Astrocyte (in vitro differentiated cells and primary cell): ENCODE measurements around the gene CNNM2. TPM values are rescaled to one million over a fixed set of nuclear protein-coding genes. Genes with fewer than 3 reads are reported as not detected.

Experiments used
- DNase-seq: peaks from one replicate; pipeline ENCODE4 v3.0.0-alpha.2; 2010; ENCODE audit warnings: low read depth
- FAIRE-seq: peaks from 2 replicates; lab custom pipeline; 2011; peaks lifted over from hg19 to GRCh38; lab: Jason Lieb, UNC
- H2AFZ ChIP-seq: 2 replicates; pipeline ENCODE4 v1.6.0; 2012; ENCODE audit warnings: low read depth, low read length, inconsistent platforms
- H3K27ac ChIP-seq: 2 replicates; pipeline ENCODE4 v1.5.1; 2011; ENCODE audit warnings: low read depth, low read length, inconsistent platforms
- H3K27me3 ChIP-seq: 2 replicates; pipeline ENCODE4 v1.6.0; 2011; ENCODE audit warnings: low read length, inconsistent platforms; ENCODE audit not compliant: insufficient read depth
- H3K36me3 ChIP-seq: 2 replicates; pipeline ENCODE4 v1.5.1; 2011; ENCODE audit warnings: low read length, inconsistent platforms; ENCODE audit not compliant: insufficient read depth
- H3K4me1 ChIP-seq: 2 replicates; pipeline ENCODE4 v1.5.1; 2011; ENCODE audit warnings: low read length, inconsistent platforms; ENCODE audit not compliant: insufficient read depth
- H3K4me2 ChIP-seq: 2 replicates; pipeline ENCODE4 v1.6.0; 2012; ENCODE audit warnings: low read length, inconsistent platforms
- H3K4me3 ChIP-seq: 2 replicates; pipeline ENCODE4 v1.5.1; 2011; ENCODE audit warnings: low read depth, mild to moderate bottlenecking, low read length, inconsistent platforms; ENCODE audit not compliant: insufficient read depth
- H3K79me2 ChIP-seq: 2 replicates; pipeline ENCODE4 v1.6.0; 2012; ENCODE audit warnings: mild to moderate bottlenecking, low read length, inconsistent platforms; ENCODE audit not compliant: insufficient read depth
- H3K9ac ChIP-seq: 2 replicates; pipeline ENCODE4 v1.6.0; 2012; ENCODE audit warnings: mild to moderate bottlenecking, low read length, inconsistent platforms
- H3K9me3 ChIP-seq: 2 replicates; pipeline ENCODE4 v1.5.1; 2012; ENCODE audit warnings: low read depth, mild to moderate bottlenecking, low read length, inconsistent platforms; ENCODE audit not compliant: insufficient read depth
- H4K20me1 ChIP-seq: 2 replicates; pipeline ENCODE4 v1.6.0; 2012; ENCODE audit warnings: low read length, inconsistent platforms; ENCODE audit not compliant: insufficient read depth
- H3K27ac Mint-ChIP-seq: one replicate; pipeline ENCODE4 v1.8.0; 2021; ENCODE audit warnings: mild to moderate bottlenecking, mixed read lengths; ENCODE audit not compliant: unreplicated experiment
- H3K27me3 Mint-ChIP-seq: one replicate; pipeline ENCODE4 v1.8.0; 2021; ENCODE audit warnings: low read depth, mixed read lengths; ENCODE audit not compliant: unreplicated experiment
- H3K36me3 Mint-ChIP-seq: one replicate; pipeline ENCODE4 v1.8.0; 2021; ENCODE audit warnings: low read depth, mixed read lengths; ENCODE audit not compliant: unreplicated experiment
- H3K4me1 Mint-ChIP-seq: one replicate; pipeline ENCODE4 v1.8.0; 2021; ENCODE audit warnings: low read depth, mixed read lengths; ENCODE audit not compliant: unreplicated experiment
- H3K4me3 Mint-ChIP-seq: one replicate; pipeline ENCODE4 v1.8.0; 2021; ENCODE audit warnings: mild to moderate bottlenecking, moderate library complexity, mixed read lengths; ENCODE audit not compliant: unreplicated experiment
- H3K9me3 Mint-ChIP-seq: one replicate; pipeline ENCODE4 v1.8.0; 2021; ENCODE audit warnings: mild to moderate bottlenecking, mixed read lengths; ENCODE audit not compliant: unreplicated experiment
- EZH2 ChIP-seq: IDR thresholded peaks from 2 replicates; pipeline ENCODE4 v1.6.1; 2012; ENCODE audit warnings: mild to moderate bottlenecking, low read length, inconsistent platforms; ENCODE audit not compliant: insufficient read depth
- total RNA-seq: library from RNA; stranded (reverse); gene quantifications from 2 replicates; pipeline ENCODE4 v1.2.1, GENCODE V29; 2021
- TF ChIP-seq, protein P1 (sequence below): IDR thresholded peaks from 2 replicates; pipeline ENCODE4 v1.5.1; 2011; ENCODE audit warnings: low read depth, mild to moderate bottlenecking, inconsistent platforms, low read length, moderate library complexity; ENCODE audit not compliant: insufficient read depth

CNNM2 gene
- total RNA-seq, 1 donor from 2014 or later, result 9.9 TPM

- TF ChIP-seq, protein P1, sequence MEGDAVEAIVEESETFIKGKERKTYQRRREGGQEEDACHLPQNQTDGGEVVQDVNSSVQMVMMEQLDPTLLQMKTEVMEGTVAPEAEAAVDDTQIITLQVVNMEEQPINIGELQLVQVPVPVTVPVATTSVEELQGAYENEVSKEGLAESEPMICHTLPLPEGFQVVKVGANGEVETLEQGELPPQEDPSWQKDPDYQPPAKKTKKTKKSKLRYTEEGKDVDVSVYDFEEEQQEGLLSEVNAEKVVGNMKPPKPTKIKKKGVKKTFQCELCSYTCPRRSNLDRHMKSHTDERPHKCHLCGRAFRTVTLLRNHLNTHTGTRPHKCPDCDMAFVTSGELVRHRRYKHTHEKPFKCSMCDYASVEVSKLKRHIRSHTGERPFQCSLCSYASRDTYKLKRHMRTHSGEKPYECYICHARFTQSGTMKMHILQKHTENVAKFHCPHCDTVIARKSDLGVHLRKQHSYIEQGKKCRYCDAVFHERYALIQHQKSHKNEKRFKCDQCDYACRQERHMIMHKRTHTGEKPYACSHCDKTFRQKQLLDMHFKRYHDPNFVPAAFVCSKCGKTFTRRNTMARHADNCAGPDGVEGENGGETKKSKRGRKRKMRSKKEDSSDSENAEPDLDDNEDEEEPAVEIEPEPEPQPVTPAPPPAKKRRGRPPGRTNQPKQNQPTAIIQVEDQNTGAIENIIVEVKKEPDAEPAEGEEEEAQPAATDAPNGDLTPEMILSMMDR, result no peak
- no peak for TF ChIP-seq EZH2
- Mint-ChIP-seq H3K9me3 (no peaks in the 10 kb centered on the region), H3K4me1 (peaks cover 11% of the 10 kb centered on the region), H3K27me3 (no peaks in the 10 kb centered on the region), H3K27ac (no peak overlapping the region), H3K36me3 (peaks cover 5% of the 10 kb centered on the region), H3K4me3 (no peak overlapping the region)
- H3K36me3 ChIP-seq, result peaks cover 40% of the 10 kb centered on the region
- DNase-seq (no peak), FAIRE-seq (no peak)
- H3K27ac ChIP-seq, result no peak overlapping the region
- no peaks in the 10 kb centered on the region for H3K79me2 ChIP-seq
- no peak overlapping the region for H3K9ac ChIP-seq
- H3K4me3 ChIP-seq, result no peak overlapping the region
- no peak overlapping the region for H3K4me2 ChIP-seq
- H4K20me1 ChIP-seq, result no peaks in the 10 kb centered on the region
- H3K27me3 ChIP-seq, result no peaks in the 10 kb centered on the region
- H2AFZ ChIP-seq, result no peak overlapping the region
- H3K4me1 ChIP-seq, result no peaks in the 10 kb centered on the region
- no peaks in the 10 kb centered on the region for H3K9me3 ChIP-seq
Measured at GRCh38 chr10:103100620-103101019, 182.5 kb downstream of the CNNM2 start.

DNA sequence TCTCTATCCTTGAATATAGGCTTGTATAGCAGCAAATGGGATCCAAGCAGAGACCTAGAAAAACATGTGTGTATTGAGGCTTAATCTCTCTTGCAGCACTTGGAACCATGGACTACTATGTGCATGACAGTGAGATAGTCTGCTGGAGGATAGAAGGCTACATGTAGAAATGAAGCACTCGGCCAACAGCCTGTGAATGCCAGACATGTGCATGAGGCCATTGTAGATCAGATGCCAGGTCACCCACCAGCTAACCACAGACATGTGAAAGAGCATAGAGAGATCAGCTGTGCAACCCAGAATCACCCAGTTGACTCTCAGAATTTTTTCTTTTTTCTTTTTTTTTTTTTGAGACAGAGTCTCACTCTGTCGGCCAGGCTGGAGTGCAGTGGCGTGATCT is 184.1 kb downstream of the CNNM2 start:
- Histone ChIP-seq H3K79me2 (no peaks in the 10 kb centered on the region), H3K36me3 (peaks cover 34% of the 10 kb centered on the region), H3K9ac (no peak overlapping the region), H3K4me3 (no peak overlapping the region), H3K4me1 (no peaks in the 10 kb centered on the region), H3K4me2 (no peak overlapping the region), H3K9me3 (no peaks in the 10 kb centered on the region), H4K20me1 (no peaks in the 10 kb centered on the region), H2AFZ (no peak overlapping the region), H3K27me3 (no peaks in the 10 kb centered on the region), H3K27ac (no peak overlapping the region)
- no peak for DNase-seq
- Mint-ChIP-seq H3K4me3 (no peak overlapping the region), H3K4me1 (peaks cover 11% of the 10 kb centered on the region), H3K27me3 (no peaks in the 10 kb centered on the region), H3K36me3 (peaks cover 5% of the 10 kb centered on the region), H3K27ac (no peak overlapping the region), H3K9me3 (no peaks in the 10 kb centered on the region)
- TF ChIP-seq, protein P1, result no peak
- TF ChIP-seq EZH2, result no peak
- no peak for FAIRE-seq

GRCh38 chr10:103103989-103104388 is 185.9 kb downstream of the CNNM2 start:
- no peak overlapping the region for H3K4me2 ChIP-seq
- FAIRE-seq, result no peak

More at GRCh38 chr10:103103989-103104388, 185.9 kb downstream of the CNNM2 start:
- Mint-ChIP-seq H3K4me1 (peaks cover 11% of the 10 kb centered on the region), H3K27me3 (no peaks in the 10 kb centered on the region), H3K9me3 (peaks cover under 1% of the 10 kb centered on the region), H3K4me3 (no peak overlapping the region), H3K36me3 (peaks cover 2% of the 10 kb centered on the region), H3K27ac (no peak overlapping the region)
- Histone ChIP-seq H3K36me3 (peaks cover 22% of the 10 kb centered on the region), H3K9me3 (no peaks in the 10 kb centered on the region), H3K27me3 (no peaks in the 10 kb centered on the region), H2AFZ (no peak overlapping the region), H3K4me3 (no peak overlapping the region), H3K27ac (no peak overlapping the region), H4K20me1 (no peaks in the 10 kb centered on the region), H3K4me1 (no peaks in the 10 kb centered on the region), H3K9ac (no peak overlapping the region), H3K79me2 (no peaks in the 10 kb centered on the region)
- TF ChIP-seq EZH2, result no peak
- TF ChIP-seq, protein P1, result no peak
- DNase-seq, result no peak
